ENCODE results near the gene SIAH1.
"Not testable (repeated sequence)": the region's sequence is repeated elsewhere in the genome, so short reads cannot be mapped to it uniquely, and the experiment has no call there.

Gene SIAH1

DNA sequence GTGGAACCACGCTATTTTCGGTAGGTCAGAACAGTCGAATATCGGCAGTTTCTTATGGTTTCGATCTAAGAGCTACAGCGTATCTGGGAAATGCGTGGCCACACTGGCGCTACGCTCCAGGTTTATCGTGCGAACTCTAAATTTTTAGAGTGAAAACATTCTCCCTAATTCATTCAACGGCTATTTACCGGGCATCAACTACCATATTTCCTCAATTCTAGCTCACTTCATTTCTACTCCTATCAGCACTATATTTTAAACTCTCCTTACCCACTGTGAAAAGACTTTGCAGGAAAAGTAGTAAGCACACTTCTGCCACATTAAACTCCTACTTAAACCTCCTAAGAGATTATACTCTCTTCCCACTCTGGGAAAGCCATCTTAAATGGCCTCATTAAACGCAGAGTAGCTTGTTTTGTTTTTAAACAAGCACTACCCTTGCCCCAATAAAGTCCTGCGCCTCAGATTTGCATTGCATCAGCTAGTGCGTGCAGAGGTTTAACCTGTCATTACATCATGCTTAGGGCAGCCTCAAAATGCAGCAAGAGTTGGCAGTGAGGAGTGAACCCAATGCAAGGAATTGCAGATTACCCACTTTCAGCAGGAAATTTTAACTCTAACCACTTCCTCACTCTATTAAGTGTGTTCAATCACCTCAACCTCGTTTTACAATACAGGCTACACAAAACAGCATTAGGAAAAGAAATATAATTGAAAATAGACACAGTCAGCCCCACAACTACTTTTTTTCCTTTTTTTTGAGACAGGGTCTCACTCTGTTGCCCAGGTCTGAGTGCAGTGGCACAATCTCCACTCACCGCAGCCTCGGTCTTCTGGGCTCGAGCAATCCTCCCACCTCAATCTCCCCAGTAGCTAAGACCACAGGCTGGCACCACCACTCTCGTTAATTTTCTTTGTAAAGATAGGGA, 18.8 kb downstream of the SIAH1 start:
- DNase-seq = peak; percentile 52

GRCh38 chr16:48365601-48366164, 19.5 kb downstream of the SIAH1 start:
- DNase-seq = no peak

DNA sequence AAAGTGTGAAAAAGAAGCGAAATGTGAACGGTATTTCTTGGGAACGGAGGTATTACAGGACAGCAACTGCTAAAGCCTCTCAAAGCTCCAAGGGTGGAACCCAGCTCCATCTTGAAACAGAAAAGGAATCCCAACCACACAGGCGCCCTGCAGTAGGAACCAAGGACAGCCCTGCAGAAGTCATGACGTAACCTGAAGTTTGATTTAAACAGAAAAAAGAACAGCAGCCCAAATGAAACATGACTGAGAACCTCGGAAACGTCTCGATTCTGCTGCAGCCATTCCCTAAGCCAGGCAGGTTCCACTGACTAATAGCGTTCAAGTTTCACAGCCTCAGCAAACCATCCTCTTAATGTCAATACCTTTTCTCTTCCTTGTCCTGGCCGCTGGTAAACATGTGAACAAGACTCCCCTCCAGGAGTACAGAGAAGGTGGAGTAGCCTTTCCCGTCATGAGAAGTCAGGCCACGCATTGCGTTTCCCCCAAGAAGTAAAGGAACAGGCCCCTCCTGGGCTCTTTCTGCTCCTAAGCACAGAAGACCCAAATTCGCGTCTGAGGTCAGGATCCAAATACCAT, 20.1 kb downstream of the SIAH1 start:
- no peak for DNase-seq

GRCh38 chr16:48361540-48362144, 23.6 kb downstream of the SIAH1 start:
- no peak for DNase-seq

DNA sequence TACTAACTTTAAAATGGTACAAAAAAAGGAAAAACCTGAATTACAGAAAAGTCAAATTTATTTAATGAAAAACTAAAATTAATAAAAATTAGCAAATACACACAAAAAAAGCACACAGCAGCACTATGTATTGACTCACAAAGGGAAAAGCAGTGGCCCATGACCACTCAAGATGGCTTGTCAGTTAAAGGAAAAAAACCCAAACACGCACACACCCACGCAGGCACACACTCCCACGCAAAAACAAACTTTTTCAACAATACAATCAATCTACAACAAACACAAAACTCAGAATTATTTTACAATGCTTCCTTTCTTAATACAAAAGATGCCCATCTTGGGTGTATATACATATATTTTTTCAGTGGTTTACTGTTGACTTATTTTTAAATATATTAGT, 24.2 kb downstream of the SIAH1 start:
- no peak for DNase-seq

GRCh38 chr16:48359983-48360382, 25.2 kb downstream of the SIAH1 start:
- no peak for DNase-seq

DNA sequence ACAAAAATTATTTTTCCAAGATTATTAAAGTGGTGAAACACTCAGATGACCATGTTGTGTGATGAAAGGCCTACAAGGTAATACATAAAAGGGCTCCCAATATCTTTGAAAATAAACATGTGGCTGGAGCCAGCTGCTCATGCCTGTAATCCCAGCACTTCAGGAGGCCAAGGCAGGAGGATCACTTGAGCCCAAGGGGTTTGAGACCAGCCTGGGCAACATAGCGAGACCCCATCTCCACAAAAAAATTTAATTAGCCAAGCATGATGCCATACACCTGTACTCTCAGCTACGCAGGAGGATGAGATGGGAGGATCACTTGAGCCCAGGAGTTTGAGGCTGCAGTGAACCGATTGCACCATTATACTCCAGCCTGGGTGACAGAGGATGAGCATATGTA, 26.8 kb downstream of the SIAH1 start:
- no peak for DNase-seq

- DNase-seq = no peak
Observed at GRCh38 chr16:48356633-48357376, 28.4 kb downstream of the SIAH1 start.

GRCh38 chr16:48354877-48355855, 30.0 kb downstream of the SIAH1 start:
- DNase-seq = no peak

GRCh38 chr16:48354385-48354784, 30.8 kb downstream of the SIAH1 start:
- DNase-seq = not testable (repeated sequence)

DNA sequence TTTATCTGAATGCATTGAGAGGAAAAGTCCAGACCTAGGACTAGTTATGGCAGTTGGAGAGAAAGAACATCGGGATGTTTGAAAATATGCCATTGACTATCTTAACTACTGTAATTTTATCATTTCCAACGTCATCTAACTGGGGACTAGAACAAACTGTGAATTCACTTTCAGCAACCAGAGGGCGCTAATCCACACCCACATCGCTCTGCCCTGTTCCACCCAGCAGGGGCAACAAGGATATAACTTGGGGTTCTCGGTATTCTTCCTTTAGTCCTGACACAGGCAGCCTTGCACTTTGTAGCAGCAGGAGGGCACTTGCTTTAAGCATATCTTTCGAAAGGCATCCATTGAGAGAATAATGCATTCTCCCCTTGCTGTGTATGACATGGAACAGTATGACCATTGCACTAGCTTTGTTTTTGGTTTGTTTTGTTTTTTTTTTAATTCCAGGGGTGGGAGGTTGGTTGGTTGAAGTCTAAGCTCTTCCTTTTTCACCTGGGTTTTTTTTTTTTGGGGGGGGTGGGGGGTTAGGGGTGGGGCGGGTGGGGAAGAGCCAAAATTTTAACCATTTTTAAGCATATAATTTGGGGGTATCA, 31.5 kb downstream of the SIAH1 start:
- peak; percentile 21 for DNase-seq

GRCh38 chr16:48352648-48353390, 32.4 kb downstream of the SIAH1 start:
- DNase-seq = no peak

DNA sequence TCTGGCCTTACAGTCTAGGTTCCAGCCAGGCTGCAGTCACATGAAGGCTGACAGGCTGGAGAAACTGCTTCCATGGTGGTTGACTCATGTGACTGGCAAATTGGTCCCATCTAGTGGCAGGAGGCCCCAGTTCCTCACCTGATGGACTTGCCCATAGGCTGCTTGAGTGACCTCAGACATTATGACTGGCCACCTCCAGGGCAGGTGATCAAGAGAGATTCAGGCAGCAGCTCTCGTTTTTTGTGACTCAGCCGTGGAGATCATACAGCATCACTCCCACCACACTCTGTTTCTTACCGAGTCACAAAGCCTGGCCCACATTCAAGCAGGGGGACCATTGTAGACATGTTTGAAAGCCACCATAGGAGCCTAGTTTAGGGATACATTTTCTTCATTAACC, 34.5 kb downstream of the SIAH1 start:
- DNase-seq = no peak

DNA sequence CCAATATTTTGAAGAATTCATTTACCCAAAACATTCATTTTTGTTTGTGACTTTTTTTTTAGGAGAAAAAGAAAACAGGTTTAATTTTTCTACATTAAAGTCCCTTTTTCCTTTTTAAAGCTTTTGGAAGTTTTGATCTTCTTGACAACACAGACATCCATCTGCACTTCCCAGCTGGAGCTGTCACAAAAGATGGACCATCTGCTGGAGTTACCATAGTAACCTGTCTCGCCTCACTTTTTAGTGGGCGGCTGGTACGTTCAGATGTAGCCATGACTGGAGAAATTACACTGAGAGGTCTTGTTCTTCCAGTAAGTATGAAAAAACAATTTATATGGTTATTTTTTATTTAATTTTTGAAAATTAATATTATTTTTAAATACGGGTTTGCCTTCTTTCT, 37.2 kb downstream of the SIAH1 start:
- DNase-seq = no peak

- DNase-seq = no peak
Observed at GRCh38 chr16:48347191-48347865, 37.9 kb downstream of the SIAH1 start.

GRCh38 chr16:48342591-48342990, 42.6 kb downstream of the SIAH1 start:
- DNase-seq = no peak

DNA sequence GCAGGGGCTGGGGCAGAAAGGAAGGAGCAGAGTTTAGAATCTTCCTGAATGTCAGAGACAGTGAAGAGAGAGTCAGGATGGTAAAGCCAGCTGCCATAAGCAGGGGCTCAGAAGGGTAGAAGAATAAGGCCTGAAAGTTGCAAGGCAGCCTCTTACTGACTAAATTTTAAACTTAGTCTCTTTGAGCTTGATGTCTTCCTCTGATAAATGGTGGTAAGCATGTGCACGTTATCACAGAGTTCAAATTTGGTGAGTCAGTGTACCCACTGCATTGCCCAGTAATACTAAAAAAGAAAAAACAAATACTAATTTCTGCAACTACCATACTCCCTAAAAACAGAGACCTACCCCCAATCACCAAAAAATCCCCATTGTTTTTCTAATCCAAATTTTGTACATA, 45.2 kb downstream of the SIAH1 start:
- DNase-seq = no peak

GRCh38 chr16:48335961-48336360, 49.3 kb downstream of the SIAH1 start:
- no peak for DNase-seq

GRCh38 chr16:48334325-48334724, 50.9 kb downstream of the SIAH1 start:
- no peak for DNase-seq

GRCh38 chr16:48332978-48333377, 52.2 kb downstream of the SIAH1 start:
- DNase-seq = no peak

Measured in NK-92 treated with Interleukin-12 subunit alpha and Interleukin-12 subunit beta, amount 100 ng/mL, for 24 hours (cell line).